Superior temporal gyrus (tissue), 1 donor: ENCODE results near the gene GLRX.
"Not testable (repeated sequence)": the region's sequence is repeated elsewhere in the genome, so short reads cannot be mapped to it uniquely, and the experiment has no call there.

ENCODE experiments used
- DNase-seq: peaks from one replicate; pipeline ENCODE4 v3.0.0-alpha.2; 2016; ENCODE audit errors: extremely low spot score

Gene GLRX

GRCh38 chr5:95826949-95827891, 4.7 kb upstream of the GLRX start:
- DNase-seq = no peak

GRCh38 chr5:95825495-95825894, 3.0 kb upstream of the GLRX start:
- DNase-seq = no peak

- no peak for DNase-seq
Observed at GRCh38 chr5:95824747-95825146, 2.2 kb upstream of the GLRX start.

GRCh38 chr5:95823738-95824609, 1.4 kb upstream of the GLRX start:
- no peak for DNase-seq

- DNase-seq = no peak
Observed at GRCh38 chr5:95823218-95823737, 752 bp upstream of the GLRX start.

GRCh38 chr5:95822043-95822541, 434 bp downstream of the GLRX start:
- DNase-seq = peak; percentile 23

DNA sequence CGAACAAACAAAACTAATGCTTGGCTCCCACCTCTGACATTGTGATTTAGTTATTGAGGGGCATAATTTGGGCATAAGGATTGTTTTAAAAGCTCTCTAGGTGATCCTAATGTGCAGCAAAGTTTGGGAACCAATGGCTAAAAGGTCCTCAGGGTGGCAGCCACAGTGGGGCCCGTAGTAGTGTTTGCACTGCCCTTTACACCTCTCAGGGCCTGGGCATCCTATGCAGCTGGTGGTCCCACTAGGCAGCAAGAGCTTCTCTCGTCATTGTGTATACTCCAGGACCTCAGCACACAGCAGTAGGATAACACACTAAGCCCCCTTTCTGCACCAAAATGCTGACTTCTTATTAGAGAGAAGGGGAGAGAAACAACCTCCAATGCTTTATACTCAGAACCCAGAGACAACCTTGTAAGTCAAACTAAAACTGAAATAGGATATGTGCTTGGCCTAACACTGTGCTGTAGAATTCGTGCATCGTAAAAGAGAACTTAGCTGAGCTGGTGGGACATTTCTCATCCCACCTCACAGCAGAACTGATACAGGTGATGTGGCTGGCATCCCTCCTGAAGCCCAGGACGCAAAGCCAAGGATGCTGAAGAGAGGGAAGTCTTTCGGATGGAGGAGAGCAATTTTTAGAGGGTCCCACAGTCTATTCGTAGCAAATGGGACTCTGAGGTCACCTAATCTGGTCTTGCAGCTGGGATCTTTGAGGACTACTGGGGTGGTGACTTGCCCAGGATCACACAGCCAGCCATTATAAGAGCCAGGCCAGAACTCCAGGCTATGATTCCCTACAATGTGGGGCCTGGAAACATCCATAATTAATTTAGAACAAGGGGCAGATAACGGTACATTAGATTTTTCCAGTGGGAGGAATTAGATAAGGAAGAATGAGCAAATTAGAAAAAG, 1.2 kb downstream of the GLRX start:
- peak; percentile 20 for DNase-seq

GRCh38 chr5:95818181-95819147, 4.1 kb downstream of the GLRX start:
- DNase-seq = peak; percentile 31

DNA sequence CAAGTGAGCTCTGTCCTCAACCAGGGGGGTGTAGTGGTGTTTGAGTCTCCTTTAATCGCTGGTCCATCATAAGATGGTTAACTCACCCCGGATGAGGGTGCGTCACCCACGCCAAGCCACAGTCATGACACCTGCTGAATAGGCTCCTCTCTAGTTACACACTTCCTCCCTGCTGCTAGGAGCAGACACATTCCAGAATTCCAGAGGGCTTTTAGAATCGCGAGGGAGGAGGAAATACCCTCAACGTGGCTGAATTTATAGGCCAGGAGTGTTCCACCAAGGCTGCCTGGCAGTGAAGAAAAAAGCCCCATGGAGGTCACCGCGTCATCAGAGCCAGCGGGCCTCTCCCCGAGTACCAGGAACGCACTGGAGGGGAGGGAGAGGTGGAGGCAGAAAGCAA, 5.1 kb downstream of the GLRX start:
- DNase-seq = no peak

- DNase-seq = no peak
Observed at GRCh38 chr5:95816776-95817175, 5.8 kb downstream of the GLRX start.

DNA sequence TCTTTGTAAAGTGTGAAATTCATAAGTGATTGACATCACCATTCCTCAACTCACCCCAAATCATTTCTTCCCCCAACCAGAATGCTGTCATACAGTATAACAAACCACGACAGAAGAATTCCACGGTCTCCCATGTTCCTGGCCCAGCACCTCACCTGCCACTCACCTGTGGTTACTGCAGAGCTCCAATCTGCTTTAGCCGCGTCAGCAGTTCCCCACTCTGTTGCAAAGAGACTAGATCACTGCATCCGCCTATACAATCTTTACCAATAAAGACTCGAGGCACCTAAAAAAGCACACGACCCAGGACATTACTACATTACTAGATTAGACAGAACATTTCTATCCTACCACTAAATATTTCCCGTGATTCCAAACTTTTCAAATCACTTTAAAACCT, 6.2 kb downstream of the GLRX start:
- DNase-seq = no peak

DNA sequence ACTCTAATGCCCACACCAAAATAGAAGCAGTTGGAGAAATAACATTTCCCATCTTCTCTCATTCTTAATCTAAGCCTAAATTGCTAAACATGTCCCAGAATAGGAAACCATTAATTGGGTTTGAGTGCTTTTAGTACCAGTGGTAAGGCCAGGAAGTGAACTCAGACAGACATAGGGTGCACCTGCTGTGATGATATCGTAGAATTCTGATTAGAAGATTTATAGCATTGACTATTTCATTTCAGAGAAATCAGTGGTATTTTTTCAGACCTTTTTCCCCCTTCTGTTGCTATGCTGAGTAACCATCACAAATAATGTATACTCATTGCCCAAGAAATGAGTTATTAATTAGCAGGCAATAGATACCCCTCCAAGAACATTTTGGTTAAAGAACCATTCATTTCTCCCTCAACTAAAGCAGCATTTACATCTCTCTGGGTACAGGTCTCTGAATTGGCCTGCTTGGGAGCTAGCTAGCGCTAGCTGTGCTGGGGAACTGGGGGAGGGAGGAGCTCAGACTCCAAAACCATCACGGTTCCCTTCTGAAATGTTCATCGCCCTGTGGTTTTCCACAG, 7.3 kb downstream of the GLRX start:
- no peak for DNase-seq

GRCh38 chr5:95813035-95813434, 9.5 kb downstream of the GLRX start:
- not testable (repeated sequence) for DNase-seq

- DNase-seq = no peak
Observed at GRCh38 chr5:95812074-95812471, 10.5 kb downstream of the GLRX start.

- DNase-seq = not testable (repeated sequence)
Observed at GRCh38 chr5:95811461-95812073, 11.0 kb downstream of the GLRX start.

- not testable (repeated sequence) for DNase-seq
Observed at GRCh38 chr5:95811126-95811423, 11.5 kb downstream of the GLRX start.

- no peak for DNase-seq
Observed at GRCh38 chr5:95810305-95811125, 12.0 kb downstream of the GLRX start.

DNA sequence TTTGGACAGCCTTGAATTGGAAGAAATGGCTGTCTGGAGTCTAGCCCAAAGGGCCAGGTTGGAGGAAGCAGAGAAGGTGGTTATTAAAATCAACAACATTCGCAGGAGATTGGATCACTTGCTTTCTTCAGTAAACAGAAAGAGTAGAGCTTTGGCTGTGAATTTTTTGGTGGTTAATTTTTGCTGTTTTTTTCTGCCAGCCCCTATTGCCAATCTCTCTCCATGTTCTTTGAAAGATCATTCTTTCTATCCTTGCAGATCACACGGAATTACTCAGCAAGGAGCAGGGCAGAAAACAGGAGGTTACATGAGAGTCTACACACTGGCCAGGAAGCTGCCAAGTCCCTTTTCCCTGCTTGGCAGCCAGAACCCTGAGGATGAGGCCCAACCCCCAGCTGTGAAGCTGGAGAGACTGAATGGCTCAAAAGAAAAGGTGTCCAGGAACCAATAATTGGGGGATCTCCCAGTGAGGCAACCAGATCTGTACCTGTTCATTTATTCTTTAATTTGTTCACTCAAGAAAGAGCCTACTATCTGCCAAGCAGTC, 13.0 kb downstream of the GLRX start:
- DNase-seq = no peak
